ENCODE measurements around the gene DYNC1H1. TPM values are rescaled to one million over a fixed set of nuclear protein-coding genes. Genes with fewer than 3 reads are reported as not detected.

Gene DYNC1H1
- total RNA-seq, 1 donor from 2014 or later: 677 TPM

GRCh38 chr14:102005336-102005735, 41.0 kb downstream of the DYNC1H1 start:
- no peak for DNase-seq

- DNase-seq: no peak
Observed at GRCh38 chr14:102007916-102008418, 43.6 kb downstream of the DYNC1H1 start.

GRCh38 chr14:102008891-102009290, 44.5 kb downstream of the DYNC1H1 start:
- no peak for DNase-seq

GRCh38 chr14:102011631-102012030, 47.3 kb downstream of the DYNC1H1 start:
- DNase-seq: no peak

GRCh38 chr14:102012336-102012735, 48.0 kb downstream of the DYNC1H1 start:
- DNase-seq: no peak

GRCh38 chr14:102013669-102014200, 49.4 kb downstream of the DYNC1H1 start:
- DNase-seq: no peak

GRCh38 chr14:102015045-102015685, 50.8 kb downstream of the DYNC1H1 start:
- no peak for DNase-seq

- DNase-seq: no peak
Observed at GRCh38 chr14:102015771-102016170, 51.4 kb downstream of the DYNC1H1 start.

- no peak for DNase-seq
Observed at GRCh38 chr14:102016420-102017090, 52.2 kb downstream of the DYNC1H1 start.

GRCh38 chr14:102018251-102018650, 53.9 kb downstream of the DYNC1H1 start:
- DNase-seq: no peak

- peak; percentile 58 for DNase-seq
Observed at GRCh38 chr14:102019006-102019540, 54.7 kb downstream of the DYNC1H1 start.

- DNase-seq: no peak
Observed at GRCh38 chr14:102020058-102020971, 55.9 kb downstream of the DYNC1H1 start.

GRCh38 chr14:102026934-102027333, 62.6 kb downstream of the DYNC1H1 start:
- DNase-seq: no peak

- no peak for DNase-seq
Observed at GRCh38 chr14:102027951-102028350, 63.6 kb downstream of the DYNC1H1 start.

- DNase-seq: no peak
Observed at GRCh38 chr14:102028733-102029132, 64.4 kb downstream of the DYNC1H1 start.

- DNase-seq: no peak
Observed at GRCh38 chr14:102029956-102030355, 65.6 kb downstream of the DYNC1H1 start.

GRCh38 chr14:102033241-102033640, 68.9 kb downstream of the DYNC1H1 start:
- DNase-seq: no peak

GRCh38 chr14:102034301-102034700, 69.9 kb downstream of the DYNC1H1 start:
- DNase-seq: no peak

GRCh38 chr14:102035914-102036313, 71.5 kb downstream of the DYNC1H1 start:
- DNase-seq: no peak

- no peak for DNase-seq
Observed at GRCh38 chr14:102037686-102038085, 73.3 kb downstream of the DYNC1H1 start.

- no peak for DNase-seq
Observed at GRCh38 chr14:102039157-102039556, 74.8 kb downstream of the DYNC1H1 start.

- DNase-seq: no peak
Observed at GRCh38 chr14:102040153-102040552, 75.8 kb downstream of the DYNC1H1 start.

Measured in occipital lobe (tissue), 2 donors.